Measurements from ENCODE around the gene ARPC1A. TPM values are rescaled to one million over a fixed set of nuclear protein-coding genes. Genes with fewer than 3 reads are reported as not detected.
A peak's percentile ranks its signal among the peaks of the same experiment; 100 is the strongest.

Gene ARPC1A
- total RNA-seq, 2 experiments from 2014 or later, result 71.8 to 108 TPM

DNA sequence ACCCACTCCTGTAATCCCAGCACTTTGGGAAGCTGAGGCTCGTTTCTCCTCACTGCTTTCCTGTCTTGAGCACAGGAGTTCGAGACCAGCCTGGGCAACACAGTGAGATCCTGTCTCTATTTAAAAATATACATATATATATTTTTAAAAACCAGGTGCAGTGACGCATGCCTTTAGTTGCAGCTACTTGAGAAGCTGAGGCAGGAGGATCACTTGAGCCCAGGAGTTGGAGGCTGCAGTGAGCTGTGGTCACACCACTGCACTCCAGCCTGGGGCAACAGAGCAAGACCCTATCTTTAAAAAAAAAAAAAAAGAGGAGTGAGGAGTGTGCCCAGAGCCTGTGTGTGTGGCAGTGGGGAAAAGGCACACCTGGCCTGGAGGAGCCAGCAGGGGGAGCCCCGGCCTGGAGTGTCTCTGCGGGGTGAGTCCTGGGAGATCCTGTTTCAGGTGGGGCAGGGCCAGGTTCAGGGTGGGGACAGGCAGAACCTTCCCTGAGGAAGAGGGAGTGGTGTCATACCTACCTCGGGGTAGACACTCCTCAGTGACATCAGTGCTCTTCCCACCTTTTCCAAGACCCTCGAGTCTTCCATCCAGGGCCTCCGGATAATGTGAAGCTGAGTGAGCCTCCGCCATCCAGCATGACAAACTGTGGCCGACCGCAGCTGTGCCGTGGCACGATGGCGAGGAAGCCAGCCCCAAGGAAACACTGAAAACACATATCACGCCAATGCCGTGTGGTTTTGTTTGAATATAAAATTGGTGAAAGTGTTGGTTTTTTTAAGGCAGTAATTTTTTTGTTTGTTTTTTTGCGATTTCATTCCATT lies 39.8 kb downstream of the ARPC1A start:
- intact Hi-C loops (cut with micrococcal nuclease; ENCODE audit: unreplicated experiment), result loop anchor here (1.0 kb wide), 1 partner anchor 22 kb away; no protein-coding TSS in a partner anchor
- no TSS peak for BruUV-seq (replicated peaks)
- H2AFZ ChIP-seq (ENCODE audit: low read length), result no peak overlapping the region

GRCh38 chr7:99366646-99367045 lies 40.9 kb downstream of the ARPC1A start:
- DNase-seq (ENCODE audit: low spot score), result no peak

More for the DNA sequence above, 39.8 kb downstream of the ARPC1A start:
- ChIA-PET POLR2A (no interaction called here), CTCF (ENCODE audit: unreplicated experiment) (interaction anchor here (1.1 kb wide), 1 partner anchor 41 kb away, joined by 3 read pairs; no protein-coding TSS in a partner anchor)
- Histone ChIP-seq H4K20me1 (ENCODE audit: insufficient read depth, low read length) (no peaks in the 10 kb centered on the region), H3K4me1 (ENCODE audit: insufficient read depth, low read length, poor library complexity, severe bottlenecking) (no peaks in the 10 kb centered on the region), H3K9me2 (ENCODE audit: insufficient read depth, low read length) (no peaks in the 10 kb centered on the region), H3K4me3 (ENCODE audit: low read depth, low read length, poor library complexity, severe bottlenecking) (no peak overlapping the region), H3K79me2 (ENCODE audit: insufficient read depth, low read depth, low read length) (no peaks in the 10 kb centered on the region), H3K4me2 (ENCODE audit: low read length) (no peak overlapping the region), H3K36me3 (ENCODE audit: insufficient read depth, low read length) (peaks cover 66% of the 10 kb centered on the region), H3K27ac (ENCODE audit: low read depth, low read length, poor library complexity, severe bottlenecking) (no peak overlapping the region), H3K9me3 (ENCODE audit: low read length) (no peaks in the 10 kb centered on the region)
- peak; percentile 55 for DNase-seq (ENCODE audit: low spot score)
- TF ChIP-seq EZH2phosphoT487 (IDR thresholded peaks at IDR 0.05; ENCODE audit: borderline replicate concordance, low read depth, low read length) (no peak), CTCF (conservative IDR thresholded peaks at IDR 0.05; ENCODE audit: low read length) (peak; percentile 78)

More at GRCh38 chr7:99366646-99367045, 40.9 kb downstream of the ARPC1A start:
- Histone ChIP-seq H3K4me3 (ENCODE audit: low read depth, low read length, poor library complexity, severe bottlenecking) (no peak overlapping the region), H2AFZ (ENCODE audit: low read length) (no peak overlapping the region), H3K79me2 (ENCODE audit: insufficient read depth, low read depth, low read length) (no peaks in the 10 kb centered on the region), H3K4me2 (ENCODE audit: low read length) (no peak overlapping the region), H3K27ac (ENCODE audit: low read depth, low read length, poor library complexity, severe bottlenecking) (no peak overlapping the region), H3K36me3 (ENCODE audit: insufficient read depth, low read length) (peaks cover 54% of the 10 kb centered on the region), H4K20me1 (ENCODE audit: insufficient read depth, low read length) (no peaks in the 10 kb centered on the region), H3K4me1 (ENCODE audit: insufficient read depth, low read length, poor library complexity, severe bottlenecking) (no peaks in the 10 kb centered on the region), H3K9me2 (ENCODE audit: insufficient read depth, low read length) (no peaks in the 10 kb centered on the region), H3K9me3 (ENCODE audit: low read length) (no peaks in the 10 kb centered on the region)
- no TSS peak for BruUV-seq (replicated peaks)
- TF ChIP-seq CTCF (conservative IDR thresholded peaks at IDR 0.05; ENCODE audit: low read length) (no peak), EZH2phosphoT487 (IDR thresholded peaks at IDR 0.05; ENCODE audit: borderline replicate concordance, low read depth, low read length) (no peak)
- POLR2A ChIA-PET, result no interaction called here
- CTCF ChIA-PET (ENCODE audit: unreplicated experiment), result no interaction called here
- intact Hi-C loops (cut with micrococcal nuclease; ENCODE audit: unreplicated experiment), result no loop called here
